ENCODE data around the gene MMP1. TPM values are rescaled to one million over a fixed set of nuclear protein-coding genes. Genes with fewer than 3 reads are reported as not detected.

Gene MMP1
- total and polyA plus RNA-seq, 4 experiments from 2014 or later: not detected

- Histone ChIP-seq H3K27me3 (ENCODE audit: insufficient read depth, low read length) (no peaks in the 10 kb centered on the region), H3K4me3 (ENCODE audit: low read length in 2 of 2) (no peak overlapping the region), H3K9me3 (ENCODE audit: control insufficient read depth in 1 of 2, low read length in 2 of 2) (no peaks in the 10 kb centered on the region), H3K36me3 (ENCODE audit: insufficient read depth, low read length) (no peaks in the 10 kb centered on the region), H3K27ac (ENCODE audit: low read depth, low read length) (no peak overlapping the region), H3K4me1 (ENCODE audit: insufficient read depth, low read length) (no peaks in the 10 kb centered on the region)
- Mint-ChIP-seq H3K36me3 (no peaks in the 10 kb centered on the region), H3K9me3 (peaks cover 0 to 2% (median 0%) of the 10 kb centered on the region in 8 donors), H3K4me1 (no peaks in the 10 kb centered on the region), H3K4me3 (no peak overlapping the region), H3K27me3 (peaks cover 2 to 4% of the 10 kb centered on the region in 2 donors), H3K27ac (no peak overlapping the region)
- ChIA-PET POLR2A (ENCODE audit: partially characterized antibody) (no interaction called here), CTCF (ENCODE audit: partially characterized antibody) (no interaction called here)
- DNase-seq: no peak
- intact Hi-C loops (cut with micrococcal nuclease): no loop called here
These were observed 9.5 kb downstream of the MMP1 start for GRCh38 chr11:102788334-102788995.

- Mint-ChIP-seq H3K4me1 (no peaks in the 10 kb centered on the region), H3K9me3 (peaks cover 0 to 2% (median 0%) of the 10 kb centered on the region in 8 donors), H3K4me3 (no peak overlapping the region), H3K36me3 (no peaks in the 10 kb centered on the region), H3K27ac (no peak overlapping the region), H3K27me3 (peaks cover 4 to 5% of the 10 kb centered on the region in 2 donors)
- Histone ChIP-seq H3K27ac (ENCODE audit: low read depth, low read length) (no peak overlapping the region), H3K9me3 (ENCODE audit: control insufficient read depth in 1 of 2, low read length in 2 of 2) (no peaks in the 10 kb centered on the region), H3K36me3 (ENCODE audit: insufficient read depth, low read length) (no peaks in the 10 kb centered on the region), H3K4me3 (ENCODE audit: low read length in 2 of 2) (no peak overlapping the region), H3K27me3 (ENCODE audit: insufficient read depth, low read length) (no peaks in the 10 kb centered on the region), H3K4me1 (ENCODE audit: insufficient read depth, low read length) (no peaks in the 10 kb centered on the region)
- intact Hi-C loops (cut with micrococcal nuclease): no loop called here
- ChIA-PET CTCF (ENCODE audit: partially characterized antibody) (interaction anchor here (0.6 kb wide), 1 partner anchor 418 kb away, joined by 4 read pairs; no protein-coding TSS in a partner anchor), POLR2A (ENCODE audit: partially characterized antibody) (no interaction called here)
- no peak for DNase-seq
These were observed 13.6 kb downstream of the MMP1 start for GRCh38 chr11:102784380-102784779.

GRCh38 chr11:102783720-102784119, 14.2 kb downstream of the MMP1 start:
- no peaks in the 10 kb centered on the region for H3K36me3 ChIP-seq (ENCODE audit: insufficient read depth, low read length)
- intact Hi-C loops (cut with micrococcal nuclease): no loop called here
- DNase-seq: no peak
- Mint-ChIP-seq H3K4me1 (no peaks in the 10 kb centered on the region), H3K9me3 (peaks cover 0 to 2% (median 0%) of the 10 kb centered on the region in 8 donors), H3K4me3 (no peak overlapping the region), H3K27ac (no peak overlapping the region), H3K27me3 (peaks cover 4 to 5% of the 10 kb centered on the region in 2 donors), H3K36me3 (no peaks in the 10 kb centered on the region)
- no peaks in the 10 kb centered on the region for H3K9me3 ChIP-seq (ENCODE audit: control insufficient read depth in 1 of 2, low read length in 2 of 2)
- H3K4me3 ChIP-seq (ENCODE audit: low read length in 2 of 2): no peak overlapping the region
- ChIA-PET POLR2A (ENCODE audit: partially characterized antibody) (no interaction called here), CTCF (ENCODE audit: partially characterized antibody) (interaction anchor here (0.6 to 1.0 kb wide), 2 partner anchors 53 to 419 kb away, joined by 3 to 4 read pairs; no protein-coding TSS in a partner anchor)
- no peaks in the 10 kb centered on the region for H3K4me1 ChIP-seq (ENCODE audit: insufficient read depth, low read length)
- H3K27me3 ChIP-seq (ENCODE audit: insufficient read depth, low read length): no peaks in the 10 kb centered on the region
- no peak overlapping the region for H3K27ac ChIP-seq (ENCODE audit: low read depth, low read length)

- H3K4me3 ChIP-seq (ENCODE audit: low read length in 2 of 2): no peak overlapping the region
- H3K27me3 ChIP-seq (ENCODE audit: insufficient read depth, low read length): no peaks in the 10 kb centered on the region
- no peaks in the 10 kb centered on the region for H3K9me3 ChIP-seq (ENCODE audit: control insufficient read depth in 1 of 2, low read length in 2 of 2)
- intact Hi-C loops (cut with micrococcal nuclease): no loop called here
- POLR2A ChIA-PET (ENCODE audit: partially characterized antibody): no interaction called here
- CTCF ChIA-PET (ENCODE audit: partially characterized antibody): interaction anchor here (1.0 kb wide), 1 partner anchor 54 kb away, joined by 3 read pairs; no protein-coding TSS in a partner anchor
- DNase-seq: no peak
- no peaks in the 10 kb centered on the region for H3K36me3 ChIP-seq (ENCODE audit: insufficient read depth, low read length)
- Mint-ChIP-seq H3K9me3 (peaks cover 0 to 2% (median 0%) of the 10 kb centered on the region in 8 donors), H3K4me3 (no peak overlapping the region), H3K27ac (no peak overlapping the region), H3K27me3 (peaks cover 4 to 5% of the 10 kb centered on the region in 2 donors), H3K36me3 (no peaks in the 10 kb centered on the region), H3K4me1 (no peaks in the 10 kb centered on the region)
- H3K27ac ChIP-seq (ENCODE audit: low read depth, low read length): no peak overlapping the region
- no peaks in the 10 kb centered on the region for H3K4me1 ChIP-seq (ENCODE audit: insufficient read depth, low read length)
These were observed 14.9 kb downstream of the MMP1 start for GRCh38 chr11:102783016-102783415.

GRCh38 chr11:102781676-102782075, 16.3 kb downstream of the MMP1 start:
- Mint-ChIP-seq H3K27ac (no peak overlapping the region), H3K4me1 (no peaks in the 10 kb centered on the region), H3K4me3 (no peak overlapping the region), H3K27me3 (peaks cover 5% of the 10 kb centered on the region in 2 donors), H3K9me3 (peaks cover 0 to 2% (median 0%) of the 10 kb centered on the region in 8 donors), H3K36me3 (no peaks in the 10 kb centered on the region)
- H3K4me3 ChIP-seq (ENCODE audit: low read length in 2 of 2): no peak overlapping the region
- no peak overlapping the region for H3K27ac ChIP-seq (ENCODE audit: low read depth, low read length)
- no peaks in the 10 kb centered on the region for H3K36me3 ChIP-seq (ENCODE audit: insufficient read depth, low read length)
- ChIA-PET CTCF (ENCODE audit: partially characterized antibody) (no interaction called here), POLR2A (ENCODE audit: partially characterized antibody) (no interaction called here)
- no peaks in the 10 kb centered on the region for H3K27me3 ChIP-seq (ENCODE audit: insufficient read depth, low read length)
- no peaks in the 10 kb centered on the region for H3K4me1 ChIP-seq (ENCODE audit: insufficient read depth, low read length)
- DNase-seq: no peak
- intact Hi-C loops (cut with micrococcal nuclease): no loop called here
- H3K9me3 ChIP-seq (ENCODE audit: control insufficient read depth in 1 of 2, low read length in 2 of 2): no peaks in the 10 kb centered on the region

- Histone ChIP-seq H3K27ac (ENCODE audit: low read depth, low read length) (no peak within 1 kb of the TSS), H3K4me1 (ENCODE audit: insufficient read depth, low read length) (no peaks in the 10 kb centered on the region), H3K27me3 (ENCODE audit: insufficient read depth, low read length) (no peaks in the 10 kb centered on the region), H3K9me3 (ENCODE audit: control insufficient read depth in 1 of 2, low read length in 2 of 2) (no peaks in the 10 kb centered on the region), H3K4me3 (ENCODE audit: low read length in 2 of 2) (no peak within 1 kb of the TSS), H3K36me3 (ENCODE audit: insufficient read depth, low read length) (no peaks in the 10 kb centered on the region)
- H3K27me3 Mint-ChIP-seq: peaks cover 3 to 5% of the 10 kb centered on the region in 2 donors
- DNase-seq: no peak
- CTCF ChIA-PET (ENCODE audit: partially characterized antibody): interaction anchor here (0.5 to 0.9 kb wide), 2 partner anchors 12 to 1625 kb away, joined by 3 to 6 read pairs; no protein-coding TSS in a partner anchor
- H3K36me3 Mint-ChIP-seq: no peaks in the 10 kb centered on the region
- H3K4me3 Mint-ChIP-seq: no peak within 1 kb of the TSS
- H3K9me3 Mint-ChIP-seq: peaks cover 0 to 2% (median 0%) of the 10 kb centered on the region in 8 donors
- intact Hi-C loops (cut with micrococcal nuclease): no loop called here
- POLR2A ChIA-PET (ENCODE audit: partially characterized antibody): no interaction called here
- no peak within 1 kb of the TSS for H3K27ac Mint-ChIP-seq
- H3K4me1 Mint-ChIP-seq: no peaks in the 10 kb centered on the region
These were observed 17.5 kb downstream of the MMP1 start, which contains the start of gene MMP10 for GRCh38 chr11:102780491-102780918. TSS of gene MMP10 (minus strand) at chr11:102780628. CDS start at chr11:102780591, 37 bp downstream.

- no peaks in the 10 kb centered on the region for H3K9me3 Mint-ChIP-seq
- H3K27ac ChIP-seq (ENCODE audit: low read depth, low read length): no peak overlapping the region
- intact Hi-C loops (cut with micrococcal nuclease): no loop called here
These were observed 21.5 kb downstream of the MMP1 start for GRCh38 chr11:102776454-102776853.

More at GRCh38 chr11:102776454-102776853, 21.5 kb downstream of the MMP1 start:
- Histone ChIP-seq H3K27me3 (ENCODE audit: insufficient read depth, low read length) (no peaks in the 10 kb centered on the region), H3K9me3 (ENCODE audit: control insufficient read depth in 1 of 2, low read length in 2 of 2) (no peaks in the 10 kb centered on the region), H3K36me3 (ENCODE audit: insufficient read depth, low read length) (no peaks in the 10 kb centered on the region), H3K4me3 (ENCODE audit: low read length in 2 of 2) (no peak overlapping the region), H3K4me1 (ENCODE audit: insufficient read depth, low read length) (no peaks in the 10 kb centered on the region)
- no peak for DNase-seq
- Mint-ChIP-seq H3K27ac (no peak overlapping the region), H3K36me3 (no peaks in the 10 kb centered on the region), H3K4me1 (no peaks in the 10 kb centered on the region), H3K4me3 (no peak overlapping the region), H3K27me3 (peaks cover 2 to 7% of the 10 kb centered on the region in 2 donors)
- ChIA-PET POLR2A (ENCODE audit: partially characterized antibody) (no interaction called here), CTCF (ENCODE audit: partially characterized antibody) (no interaction called here)

Data from CD4-positive, alpha-beta memory T cell (primary cell).